Pancreas (tissue), 10 donors: Measurements from ENCODE around the gene HS2ST1. TPM values are rescaled to one million over a fixed set of nuclear protein-coding genes. Genes with fewer than 3 reads are reported as not detected.

Source experiments
- ATAC-seq, 4 donors: fragments of 200-7000 bp; cut with Tn5 transposase; one replicate each; pipeline versions ENCODE4 v1.8.0 to v1.9.1; 2020; ENCODE audit warnings: mild to moderate bottlenecking in 4 of 4, moderate library complexity in 4 of 4
- DNase-seq, 6 donors: peaks; one replicate each; pipeline ENCODE4 v3.0.0-alpha.2; 2020
- FAIRE-seq: peaks from 2 replicates; lab custom pipeline; 2012; peaks lifted over from hg19 to GRCh38; lab: Jason Lieb, UNC
- H3K27ac ChIP-seq, 4 donors: fragments of 200-600 bp; sonication (generic); 1 replicate in 3 of 4; 2 replicates in 1 of 4; pipeline versions ENCODE4 v1.5.0 to v1.8.0; 2020
- H3K27me3 ChIP-seq, 4 donors: fragments of 200-600 bp; one replicate each; pipeline ENCODE4 v1.8.0; 2021
- H3K36me3 ChIP-seq, 3 donors: fragments of 200-600 bp; sonication (generic) in 1 of 3; one replicate each; pipeline versions ENCODE4 v1.5.0 to v1.8.0; 2020 to 2021
- H3K4me1 ChIP-seq, 3 donors: fragments of 200-600 bp; one replicate each; pipeline ENCODE4 v1.8.0; 2021
- H3K4me3 ChIP-seq, 4 donors: fragments of 200-600 bp; sonication (generic) in 2 of 4; one replicate each; pipeline versions ENCODE4 v1.5.0 to v1.8.0; 2020 to 2021
- H3K9me3 ChIP-seq, 4 donors: fragments of 200-600 bp; one replicate each; pipeline ENCODE4 v1.8.0; 2021
- CTCF ChIP-seq, 4 donors: fragments of 200-600 bp; sonication (generic) in 3 of 4; IDR thresholded peaks; one replicate each; pipeline versions ENCODE4 v1.5.0 to v1.8.0; 2021; ENCODE audit warnings: antibody characterized with exemption in 4 of 4
- WGBS, 2 donors: extraction: QIAGEN DNeasy Blood & Tissue Kit; methylation state at CpG; one replicate each; pipeline ENCODE4 v1.1.7; 2013; 5-methylcytosine and 5-hydroxymethylcytosine counted together
- intact Hi-C, 3 donors: fragments of 100-400 bp; cut with DNase I; formaldehyde crosslinking; loops; one replicate each; pipeline versions ENCODE4 v1.11.1 to v1.14.2; 2022
- polyA plus RNA-seq, 2 donors: library from polyadenylated mRNA; stranded (reverse); fragments of 200-250 nt; gene quantifications; one replicate each; pipeline ENCODE4 v1.2.3, GENCODE V29; 2013
- total RNA-seq, 6 donors: library from RNA; stranded (reverse); fragmentation: NEBNext Ultra II Directional in 4 of 6; extraction: Animal tissue kit (Norgen Biotek cat#: 25700) in 4 of 6; gene quantifications; one replicate each; pipeline versions ENCODE4 v1.2.1 to v1.2.4, GENCODE V29; 2021 to 2023
- donor health status: healthy with polysubstance abuse.
- donor health status: DM: no; HTN: no; CAD: no; lungs with moderate emphysema.
- donor health status: DM: no; HTN: no; CAD: no.
- donor health status: control.
- donor health status: control.
- donor health status: Bipolar disorder and iron deficiency.
- donor health status: DM: yes; HTN: yes; CAD: no.
- donor health status: DM: no; HTN: no; CAD: no.
- donor health status: DM: no; HTN: no; CAD: no.
- donor health status: DM: yes; HTN: yes; CAD: no.

Gene HS2ST1
- total and polyA plus RNA-seq, 8 donors, result 2.8 to 16.1 (median 10.9) TPM

- no peak for TF ChIP-seq CTCF (IDR thresholded peaks at IDR 0.05)
- FAIRE-seq, result no peak
- no peaks in the 10 kb centered on the region for H3K27me3 ChIP-seq
- no peak overlapping the region for H3K27ac ChIP-seq
- H3K4me3 ChIP-seq, result no peak overlapping the region
- no peak for DNase-seq
- H3K4me1 ChIP-seq, result no peaks in the 10 kb centered on the region
- no peaks in the 10 kb centered on the region for H3K9me3 ChIP-seq
- no peak for ATAC-seq
- intact Hi-C loops, result no loop called here
- 75 to 80% methylated on average over 6 of the region's 6 CpGs for WGBS, 2 donors
- no peaks in the 10 kb centered on the region for H3K36me3 ChIP-seq
Observed at GRCh38 chr1:87134061-87134460, 219.6 kb downstream of the HS2ST1 start.

- Histone ChIP-seq H3K27me3 (no peaks in the 10 kb centered on the region), H3K4me1 (no peaks in the 10 kb centered on the region), H3K27ac (no peak overlapping the region), H3K36me3 (no peaks in the 10 kb centered on the region), H3K9me3 (no peaks in the 10 kb centered on the region), H3K4me3 (no peak overlapping the region)
- TF ChIP-seq CTCF (IDR thresholded peaks at IDR 0.05), result no peak
- 64 to 69% methylated on average over 9 of the region's 9 CpGs for WGBS, 2 donors
- intact Hi-C loops, result no loop called here
- FAIRE-seq, result no peak
- no peak for DNase-seq
- ATAC-seq, result peak in 1 of 4 donors; percentile 28
Observed at GRCh38 chr1:87134625-87135328, 220.3 kb downstream of the HS2ST1 start.

GRCh38 chr1:87135329-87135712, 220.9 kb downstream of the HS2ST1 start:
- Histone ChIP-seq H3K36me3 (no peaks in the 10 kb centered on the region), H3K4me3 (no peak overlapping the region), H3K9me3 (no peaks in the 10 kb centered on the region), H3K27ac (no peak overlapping the region), H3K4me1 (no peaks in the 10 kb centered on the region), H3K27me3 (no peaks in the 10 kb centered on the region)
- no peak for DNase-seq
- no peak for TF ChIP-seq CTCF (IDR thresholded peaks at IDR 0.05)
- no peak for ATAC-seq
- WGBS, 2 donors, result 90 to 95% methylated on average over 11 of the region's 11 CpGs
- intact Hi-C loops, result no loop called here
- no peak for FAIRE-seq

GRCh38 chr1:87136607-87137341, 222.3 kb downstream of the HS2ST1 start:
- 68 to 72% methylated on average over 8 of the region's 8 CpGs for WGBS, 2 donors
- DNase-seq (no peak), ATAC-seq (no peak), FAIRE-seq (no peak)
- intact Hi-C loops, result no loop called here
- no peaks in the 10 kb centered on the region for H3K9me3 ChIP-seq
- H3K27me3 ChIP-seq, result no peaks in the 10 kb centered on the region
- H3K4me3 ChIP-seq, result no peak overlapping the region
- TF ChIP-seq CTCF (IDR thresholded peaks at IDR 0.05), result no peak
- no peak overlapping the region for H3K27ac ChIP-seq
- H3K36me3 ChIP-seq, result no peaks in the 10 kb centered on the region
- no peaks in the 10 kb centered on the region for H3K4me1 ChIP-seq

GRCh38 chr1:87137342-87137739, 222.9 kb downstream of the HS2ST1 start:
- WGBS, 2 donors, result 78 to 86% methylated on average over 2 of the region's 2 CpGs
- no peak for DNase-seq
- no peak for FAIRE-seq
- no peak overlapping the region for H3K27ac ChIP-seq
- H3K9me3 ChIP-seq, result no peaks in the 10 kb centered on the region
- H3K36me3 ChIP-seq, result no peaks in the 10 kb centered on the region
- no peak for TF ChIP-seq CTCF (IDR thresholded peaks at IDR 0.05)
- H3K4me1 ChIP-seq, result no peaks in the 10 kb centered on the region
- no peak for ATAC-seq
- H3K27me3 ChIP-seq, result no peaks in the 10 kb centered on the region
- no peak overlapping the region for H3K4me3 ChIP-seq
- intact Hi-C loops, result no loop called here
